Measurements from ENCODE around the gene AKAP6. TPM values are rescaled to one million over a fixed set of nuclear protein-coding genes. Genes with fewer than 3 reads are reported as not detected.

AKAP6 gene
- total RNA-seq, 1 donor = 1.6 TPM

DNA sequence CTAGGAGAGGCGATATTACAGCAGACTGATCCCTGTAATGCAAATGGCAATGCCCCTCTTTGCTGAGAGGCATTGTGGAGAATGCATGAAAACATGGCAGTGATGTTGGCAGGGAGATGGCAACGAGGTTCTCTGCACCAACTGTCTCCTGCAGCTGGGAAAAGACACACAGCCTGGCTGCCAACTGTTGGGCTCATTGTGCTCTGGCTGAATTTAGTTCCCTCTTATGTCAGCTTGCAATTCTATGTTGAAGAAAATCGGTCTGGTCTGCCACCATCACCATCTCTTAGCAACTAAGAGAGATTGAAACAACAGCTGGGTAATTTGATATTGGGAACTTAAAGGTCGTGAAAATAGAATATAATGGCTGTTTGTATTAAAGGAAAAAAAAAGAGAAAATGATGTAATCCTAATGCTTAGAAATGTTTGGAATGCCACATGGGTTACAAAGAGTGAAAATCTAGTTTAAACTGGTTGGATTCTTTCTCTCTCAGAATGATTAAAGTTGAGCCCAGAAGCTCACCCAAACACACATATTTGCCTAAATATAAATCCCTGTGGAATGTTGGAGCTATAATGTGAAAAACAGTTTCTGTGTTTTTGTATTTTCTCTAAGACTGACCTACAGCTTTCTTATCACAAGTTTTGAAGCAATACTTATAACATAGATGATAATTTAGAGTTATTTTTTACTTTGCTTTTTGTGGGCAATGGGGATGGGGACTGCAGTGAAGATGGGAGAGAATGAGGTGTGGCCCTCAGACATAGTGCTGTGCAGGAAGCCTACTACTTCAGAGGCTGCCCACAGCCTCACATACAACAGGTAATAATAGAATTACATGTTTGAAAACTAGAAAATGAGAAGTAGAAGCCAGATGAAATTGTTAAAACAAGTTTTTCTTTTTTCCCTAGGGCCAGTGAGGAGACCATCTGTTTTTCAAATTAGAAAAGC, 143.7 kb downstream of the AKAP6 start:
- no peak for DNase-seq (ENCODE audit: low read depth in 2 of 3, low spot score in 2 of 3)

DNA sequence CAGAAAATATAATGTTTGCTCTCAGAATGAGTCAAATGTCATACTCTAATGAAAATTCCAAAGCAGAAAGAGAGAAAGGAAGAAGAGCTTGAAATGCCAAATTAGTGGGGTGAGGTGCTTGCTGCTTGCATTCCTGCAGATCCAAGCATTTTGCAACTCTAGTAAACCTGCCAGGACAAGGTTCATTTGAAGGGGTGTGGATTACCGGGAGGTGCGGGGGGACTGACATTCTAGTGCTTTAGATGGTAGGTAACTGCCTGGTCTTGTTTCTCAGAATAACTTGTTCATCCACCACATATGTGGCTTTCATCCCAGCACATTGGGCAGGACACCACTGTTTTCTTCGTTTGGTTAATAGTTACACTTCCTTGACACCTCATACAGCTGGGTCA, 144.4 kb downstream of the AKAP6 start:
- DNase-seq (ENCODE audit: low read depth in 2 of 3, low spot score in 2 of 3) = no peak

DNA sequence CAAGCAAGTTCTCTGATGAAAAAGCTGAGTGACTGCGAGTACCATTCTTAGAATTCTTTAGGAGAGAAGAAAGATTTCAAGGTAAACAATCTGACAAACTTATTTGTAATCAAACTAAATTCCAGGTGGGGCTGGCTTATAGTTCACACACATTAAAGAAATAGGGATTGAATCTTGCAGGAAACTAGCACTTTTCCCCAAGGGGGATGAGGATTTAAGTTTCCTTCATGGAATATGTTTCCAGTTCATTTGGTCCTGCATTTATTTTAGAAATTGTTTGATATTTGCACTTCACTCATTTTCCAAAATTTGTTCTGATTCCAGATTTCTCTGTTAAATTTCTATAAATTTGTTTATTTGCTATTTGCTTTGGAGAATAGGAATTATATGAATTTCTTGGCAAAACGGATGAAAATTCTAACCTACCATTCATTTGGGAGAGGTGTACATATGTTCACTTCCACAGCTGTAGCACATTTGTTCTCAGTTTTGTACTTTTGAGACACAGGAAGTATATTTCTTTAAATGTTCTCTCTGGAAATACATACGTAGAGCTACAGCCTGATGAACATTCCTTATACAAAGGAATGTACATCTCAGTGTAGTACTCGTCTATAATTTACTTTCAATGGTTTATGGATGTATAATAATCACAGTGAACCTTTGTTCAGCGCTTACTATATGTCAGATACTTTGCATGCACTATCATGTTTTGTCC, 145.5 kb downstream of the AKAP6 start:
- no peak for DNase-seq (ENCODE audit: low read depth in 2 of 3, low spot score in 2 of 3)

GRCh38 chr14:32476532-32476931, 147.4 kb downstream of the AKAP6 start:
- DNase-seq (ENCODE audit: low read depth in 2 of 3, low spot score in 2 of 3) = no peak

- DNase-seq (ENCODE audit: low read depth in 2 of 3, low spot score in 2 of 3) = no peak
These were observed 148.3 kb downstream of the AKAP6 start for GRCh38 chr14:32477396-32477795.

DNA sequence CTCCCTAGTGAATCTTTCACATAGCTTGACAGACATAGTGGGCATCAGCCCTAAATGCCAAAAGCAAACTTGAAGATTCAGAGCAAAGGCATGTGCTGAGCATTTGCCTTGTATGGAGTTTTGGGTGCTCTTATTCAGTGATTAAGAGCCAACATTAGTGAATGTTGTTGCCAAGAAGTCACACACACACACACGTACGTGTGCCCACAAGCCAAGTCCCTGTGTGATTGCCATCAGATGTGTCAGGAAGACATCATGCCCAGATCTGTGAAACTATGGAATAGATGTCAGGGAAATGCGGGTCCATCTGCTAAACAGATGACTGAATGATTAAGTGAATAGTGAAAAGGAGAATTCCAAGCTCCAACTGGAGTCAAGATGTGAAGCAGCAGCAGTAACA, 149.0 kb downstream of the AKAP6 start:
- no peak for DNase-seq (ENCODE audit: low read depth in 2 of 3, low spot score in 2 of 3)

- no peak for DNase-seq (ENCODE audit: low read depth in 2 of 3, low spot score in 2 of 3)
These were observed 151.2 kb downstream of the AKAP6 start for GRCh38 chr14:32480337-32480736.

GRCh38 chr14:32481707-32482106, 152.6 kb downstream of the AKAP6 start:
- no peak for DNase-seq (ENCODE audit: low read depth in 2 of 3, low spot score in 2 of 3)

- no peak for DNase-seq (ENCODE audit: low read depth in 2 of 3, low spot score in 2 of 3)
These were observed 162.4 kb downstream of the AKAP6 start for GRCh38 chr14:32491416-32492016.

GRCh38 chr14:32492457-32492856, 163.4 kb downstream of the AKAP6 start:
- no peak for DNase-seq (ENCODE audit: low read depth in 2 of 3, low spot score in 2 of 3)

- no peak for DNase-seq (ENCODE audit: low read depth in 2 of 3, low spot score in 2 of 3)
These were observed 165.7 kb downstream of the AKAP6 start for GRCh38 chr14:32494609-32495434.

- DNase-seq (ENCODE audit: low read depth in 2 of 3, low spot score in 2 of 3) = no peak
These were observed 166.3 kb downstream of the AKAP6 start for GRCh38 chr14:32495435-32495734.

DNA sequence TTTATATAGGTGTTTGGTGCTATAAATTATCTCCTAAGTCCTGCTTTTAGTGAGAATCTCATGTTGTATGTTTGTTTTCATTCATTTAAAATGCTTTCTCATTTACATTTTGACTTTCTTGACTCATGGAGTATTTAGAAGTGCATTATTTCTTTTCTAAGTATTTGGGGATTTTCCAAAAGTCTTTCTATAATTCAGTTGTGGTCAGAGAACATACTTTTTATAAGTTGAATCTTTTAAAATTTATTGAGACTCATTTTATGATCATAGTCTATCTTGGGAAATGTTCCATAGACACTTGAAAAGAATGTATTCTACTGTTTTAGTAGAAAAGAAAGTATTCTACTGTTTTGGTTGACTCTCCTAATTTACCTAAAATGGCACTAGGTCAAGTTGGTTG, 168.2 kb downstream of the AKAP6 start:
- DNase-seq (ENCODE audit: low read depth in 2 of 3, low spot score in 2 of 3) = no peak

- no peak for DNase-seq (ENCODE audit: low read depth in 2 of 3, low spot score in 2 of 3)
These were observed 178.2 kb downstream of the AKAP6 start for GRCh38 chr14:32507029-32507984.

DNA sequence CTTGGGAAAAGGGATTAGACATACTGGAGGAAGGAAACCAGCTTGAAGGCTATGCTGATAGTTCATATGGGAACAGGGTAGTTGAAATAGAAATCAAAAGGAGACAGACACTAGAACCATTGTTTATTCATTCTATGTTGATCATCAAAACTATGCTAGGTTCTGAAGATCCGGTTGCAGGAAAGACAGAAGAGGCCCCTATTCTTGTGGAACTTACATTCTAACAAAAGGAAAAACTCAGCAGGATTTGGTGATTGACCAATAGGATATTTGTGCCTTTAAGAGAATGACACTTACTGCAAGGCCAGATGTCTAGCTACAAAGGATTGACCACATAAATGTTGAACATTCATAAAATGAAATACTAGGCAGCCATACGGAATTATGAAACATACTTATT, 179.2 kb downstream of the AKAP6 start:
- DNase-seq (ENCODE audit: low read depth in 2 of 3, low spot score in 2 of 3) = no peak

DNA sequence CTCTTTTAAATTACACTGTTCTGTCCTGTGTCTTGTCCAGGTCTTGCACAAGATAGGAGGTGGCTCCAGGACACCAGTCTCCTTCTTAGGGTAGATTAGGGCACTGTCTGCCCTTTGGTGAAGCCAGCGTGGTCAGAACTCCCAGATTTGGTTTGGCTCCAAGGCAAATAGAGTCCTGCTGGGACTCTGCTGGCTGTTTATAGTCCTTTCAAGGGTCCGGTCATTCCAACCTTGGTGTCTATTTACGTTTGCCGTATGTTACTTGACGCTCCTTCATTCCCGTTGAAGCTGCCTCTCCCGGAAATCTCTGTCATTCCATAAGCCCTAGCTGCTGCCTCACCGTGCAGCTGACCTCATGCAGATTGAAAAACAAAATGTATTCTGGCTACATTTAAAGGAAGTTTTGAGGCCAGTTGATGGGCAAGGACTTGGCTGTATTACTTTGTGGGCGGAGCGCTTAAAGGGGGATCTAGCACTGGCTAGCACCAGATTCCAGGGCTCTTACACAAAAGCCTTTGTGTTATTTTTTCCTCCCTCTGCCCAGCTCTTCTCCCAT, 180.6 kb downstream of the AKAP6 start:
- DNase-seq (ENCODE audit: low read depth in 2 of 3, low spot score in 2 of 3) = no peak

- no peak for DNase-seq (ENCODE audit: low read depth in 2 of 3, low spot score in 2 of 3)
These were observed 181.7 kb downstream of the AKAP6 start for GRCh38 chr14:32510815-32511214.

- DNase-seq (ENCODE audit: low read depth in 2 of 3, low spot score in 2 of 3) = no peak
These were observed 183.2 kb downstream of the AKAP6 start for GRCh38 chr14:32512348-32512747.

- no peak for DNase-seq (ENCODE audit: low read depth in 2 of 3, low spot score in 2 of 3)
These were observed 183.7 kb downstream of the AKAP6 start for GRCh38 chr14:32512813-32513212.

Measured in hematopoietic multipotent progenitor cell (in vitro differentiated cells).